K562 (cell line): ENCODE measurements around the gene PPRC1. TPM values are rescaled to one million over a fixed set of nuclear protein-coding genes. Genes with fewer than 3 reads are reported as not detected.

Experiments used
- ATAC-seq: fragments of 200-7000 bp; cut with Tn5 transposase; 3 replicates; pipeline ENCODE4 v1.9.1; 2020; ENCODE audit warnings: moderate library complexity
- BruUV-seq: library from RNA; stranded (reverse); fragments of 400-500 nt; replicated peaks from 2 replicates; lab custom pipeline; 2021; lab: Mats Ljungman, UMichigan
- CTCF ChIA-PET: fragments of 300-600 bp; formaldehyde crosslinking; extraction: SDS; loops from one replicate; lab custom pipeline; 2021; ENCODE audit warnings: low intra/inter-chr PET ratio; lab: Yijun Ruan, JAX
- POLR2A ChIA-PET: fragments of 300-600, 350-650 bp; sonication (Branson Sonifier 250); formaldehyde crosslinking; extraction: SDS; loops from one replicate; lab custom pipeline; 2021; ENCODE audit warnings: antibody characterized with exemption, inconsistent platforms; lab: Yijun Ruan, JAX
- DNase-seq, 4 experiments: peaks; one replicate each; pipeline versions ENCODE4 v3.0.0 to v3.0.0-alpha.2; 2011 to 2018; ENCODE audit warnings: low spot score in 3 of 4, mixed read lengths in 3 of 4; ENCODE audit errors: extremely low read depth in 1 of 4
- FAIRE-seq: peaks from 2 replicates; lab custom pipeline; 2011; peaks lifted over from hg19 to GRCh38; lab: Jason Lieb, UNC
- H2AFZ ChIP-seq: 2 replicates; pipeline ENCODE4 v1.6.0; 2011; ENCODE audit warnings: low read depth, low read length, control low read depth, inconsistent platforms
- H3K27ac ChIP-seq: fragments of 200-600 bp; 3 replicates; pipeline ENCODE4 v1.8.0; 2011; ENCODE audit warnings: low read depth, mild to moderate bottlenecking, control low read depth, inconsistent platforms, low read length, moderate library complexity, mixed read lengths; ENCODE audit errors: extremely low read depth
- H3K27me3 ChIP-seq, 2 experiments: fragments of 300-600 bp in 1 of 2; 2 replicates in 1 of 2; 3 replicates in 1 of 2; pipeline versions ENCODE4 v1.6.0 to v1.8.0; 2011; ENCODE audit warnings: inconsistent platforms in 2 of 2, low read length in 2 of 2, mild to moderate bottlenecking in 1 of 2, mixed read lengths in 1 of 2, moderate library complexity in 1 of 2; ENCODE audit not compliant: control insufficient read depth in 2 of 2, insufficient read depth in 2 of 2
- H3K36me3 ChIP-seq: fragments of 300-600 bp; 3 replicates; pipeline ENCODE4 v1.8.0; 2011; ENCODE audit warnings: mild to moderate bottlenecking, low read length, inconsistent platforms; ENCODE audit not compliant: control insufficient read depth, insufficient read depth
- H3K4me1 ChIP-seq, 2 experiments: fragments of 200-600 bp in 1 of 2; replicated peaks in 1 of 2; 2 replicates in 1 of 2; 3 replicates in 1 of 2; pipeline versions ENCODE4 v1.5.1 to v1.8.0; 2011; ENCODE audit warnings: inconsistent platforms in 2 of 2, low read length in 2 of 2, mild to moderate bottlenecking in 1 of 2, mixed read lengths in 1 of 2, moderate library complexity in 1 of 2; ENCODE audit not compliant: control insufficient read depth in 2 of 2, insufficient read depth in 2 of 2
- H3K4me2 ChIP-seq: 2 replicates; pipeline ENCODE4 v1.6.1; 2011; ENCODE audit warnings: low read length, control low read depth, inconsistent platforms, mixed read lengths; ENCODE audit not compliant: insufficient read depth
- H3K4me3 ChIP-seq: fragments of 200-600 bp; sonication (generic), shearing (Covaris generic); 2 replicates; pipeline ENCODE4 v1.5.1; 2016; ENCODE audit warnings: control low read depth, inconsistent platforms
- H3K79me2 ChIP-seq: fragments of 200-600 bp; 3 replicates; pipeline ENCODE4 v1.8.0; 2011; ENCODE audit warnings: low read length, inconsistent platforms; ENCODE audit not compliant: control insufficient read depth, insufficient read depth
- H3K9ac ChIP-seq, 2 experiments: 2 replicates each; pipeline versions ENCODE4 v1.6.0 to v1.6.1; 2011; ENCODE audit warnings: low read depth in 2 of 2, low read length in 2 of 2, control low read depth in 1 of 2, inconsistent platforms in 1 of 2, mild to moderate bottlenecking in 1 of 2, mixed read lengths in 1 of 2; ENCODE audit not compliant: insufficient read depth in 1 of 2
- H3K9me1 ChIP-seq: one replicate; pipeline ENCODE4 v1.6.0; 2011; ENCODE audit warnings: inconsistent platforms, mild to moderate bottlenecking, low read length, moderate library complexity; ENCODE audit not compliant: control insufficient read depth, insufficient read depth
- H3K9me3 ChIP-seq: replicated peaks from 2 replicates; pipeline ENCODE4 v1.5.1; 2011; ENCODE audit warnings: low read depth, low read length, inconsistent platforms; ENCODE audit not compliant: control insufficient read depth, insufficient read depth
- H4K20me1 ChIP-seq: replicated peaks from 2 replicates; pipeline ENCODE4 v1.6.1; 2011; ENCODE audit warnings: low read length, inconsistent platforms, mixed read lengths; ENCODE audit not compliant: control insufficient read depth, insufficient read depth
- ASH1L ChIP-seq: fragments of 450-650 bp; IDR thresholded peaks from 2 replicates; pipeline ENCODE4 v1.6.1; 2018; ENCODE audit warnings: borderline replicate concordance, mild to moderate bottlenecking, low read depth; ENCODE audit not compliant: partially characterized antibody
- BDP1 ChIP-seq: IDR thresholded peaks from 3 replicates; pipeline ENCODE4 v1.6.1; 2011; ENCODE audit not compliant: insufficient read length, insufficient read depth
- FIP1L1 ChIP-seq: fragments of 200-400 bp; formaldehyde crosslinking; IDR thresholded peaks from 2 replicates; pipeline ENCODE4 v1.6.1; 2018; ENCODE audit warnings: mild to moderate bottlenecking, low read depth, low read length; ENCODE audit not compliant: poor library complexity, severe bottlenecking
- MECOM ChIP-seq: fragments of 250-450 bp; sonication (Bioruptor Pico); IDR thresholded peaks from 2 replicates; pipeline ENCODE4 v1.8.0; 2022; ENCODE audit warnings: inconsistent platforms
- MXI1 ChIP-seq: IDR thresholded peaks from 2 replicates; pipeline ENCODE4 v1.6.1; 2011; ENCODE audit warnings: low read depth, mild to moderate bottlenecking, improper control_type of control experiment, low read length
- POLR2G ChIP-seq: fragments of 200-400 bp; formaldehyde crosslinking; IDR thresholded peaks from 2 replicates; pipeline ENCODE4 v1.6.1; 2017; ENCODE audit warnings: low read depth, mild to moderate bottlenecking, antibody characterized with exemption, low read length, moderate library complexity
- PTTG1 ChIP-seq: fragments of 450-650 bp; IDR thresholded peaks from 2 replicates; pipeline ENCODE4 v1.6.1; 2016; ENCODE audit warnings: low read depth, mild to moderate bottlenecking, missing genetic modification characterization, missing compliant biosample characterization
- RBM34 ChIP-seq: fragments of 200-400 bp; formaldehyde crosslinking; IDR thresholded peaks from 2 replicates; pipeline ENCODE4 v1.6.1; 2018; ENCODE audit warnings: low read length, borderline replicate concordance; ENCODE audit not compliant: insufficient read depth
- RUNX1 ChIP-seq: sonication (generic); IDR thresholded peaks from 2 replicates; pipeline ENCODE4 v1.6.1; 2016; ENCODE audit warnings: antibody characterized with exemption, low read depth
- STAT5A ChIP-seq: IDR thresholded peaks from 2 replicates; pipeline ENCODE4 v1.6.1; 2012; ENCODE audit warnings: low read length, inconsistent platforms, borderline replicate concordance
- ZFP1 ChIP-seq: fragments of 450-650 bp; formaldehyde crosslinking; IDR thresholded peaks from 2 replicates; pipeline ENCODE4 v1.4.0; 2020; ENCODE audit warnings: mild to moderate bottlenecking, mixed read lengths
- ZZZ3 ChIP-seq: fragments of 450-650 bp; IDR thresholded peaks from 2 replicates; pipeline ENCODE4 v1.6.1; 2016; ENCODE audit warnings: antibody characterized with exemption, mild to moderate bottlenecking, moderate library complexity
- WGBS: fragments of 100-300 bp; shearing (Covaris generic); methylation state at CpG from one replicate; pipeline ENCODE4 v1.1.6; 2016; ENCODE audit warnings: low coverage, mixed read lengths; ENCODE audit not compliant: insufficient coverage; ENCODE audit errors: missing lambda C conversion rate; 5-methylcytosine and 5-hydroxymethylcytosine counted together
- in situ Hi-C: fragments of 300-500 bp; cut with MboI; formaldehyde crosslinking; loops from 4 replicates; pipeline ENCODE4 v1.15.0; 2018; ENCODE audit warnings: inconsistent platforms, mixed read lengths
- intact Hi-C: fragments of 100-400 bp; cut with micrococcal nuclease; formaldehyde crosslinking; loops from 2 replicates; pipeline ENCODE4 v1.14.2; 2022
- polyA plus RNA-seq, 8 experiments: library from polyadenylated mRNA; depleted of rRNA in 4 of 8; stranded (reverse) in 5 of 8; unstranded in 3 of 8; fragments of >200 nt; fragmentation: Nextera tagmentation in 2 of 8; fragmentation: Illumina TruSeq in 1 of 8; extraction: Ambion mirVana in 2 of 8; extraction: Trizol in 1 of 8; gene quantifications; 2 replicates each; pipeline versions ENCODE4 v1.2.1 to v1.2.3, GENCODE V29; 2011 to 2014; ENCODE audit warnings: inconsistent platforms in 1 of 8, missing spikeins in 1 of 8
- total RNA-seq, 7 experiments: library from RNA; depleted of rRNA in 6 of 7; stranded (reverse); fragments of >200 nt in 6 of 7; fragmentation: Illumina TruSeq in 2 of 7; extraction: Trizol in 2 of 7; gene quantifications; 2 replicates each; pipeline versions ENCODE4 v1.2.1 to v1.2.3, GENCODE V29; 2011 to 2021; ENCODE audit warnings: low replicate concordance in 1 of 7
- TF ChIP-seq, protein P1 (sequence below): fragments of 250-450 bp; sonication (Bioruptor Pico); IDR thresholded peaks from 2 replicates; pipeline ENCODE4 v1.9.0; 2021; ENCODE audit warnings: mild to moderate bottlenecking, inconsistent platforms

The PPRC1 gene
- total and polyA plus RNA-seq, 9 of the 15 experiments (the other 6 are each of a cell fraction or from before 2014, with no cell fraction given) = 8.5 to 47.1 (median 16.2) TPM

DNA sequence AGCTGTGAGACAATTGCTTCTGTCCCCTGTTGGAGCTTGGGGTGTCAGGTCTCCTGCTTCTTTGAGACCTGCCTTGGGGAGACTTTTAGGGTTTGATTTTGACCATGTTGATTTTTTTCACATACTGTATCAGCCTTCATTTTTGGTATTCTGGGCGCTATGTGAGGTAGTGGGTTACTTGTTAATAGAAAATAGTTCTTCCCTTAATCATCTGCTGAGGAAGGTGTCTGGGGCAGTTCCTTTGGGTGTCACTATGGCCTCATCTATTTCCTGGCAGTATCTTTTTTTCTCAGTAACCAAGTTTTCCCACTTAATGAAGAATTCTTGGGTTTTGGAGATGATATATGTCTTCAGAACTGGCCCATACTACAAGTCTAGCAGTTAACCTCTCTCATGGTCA is 14.7 kb downstream of the PPRC1 start:
- POLR2A ChIA-PET = interaction anchor here (9.9 kb wide), 1 partner anchor 9 kb away, joined by 92 read pairs; no protein-coding TSS in a partner anchor

More for the DNA sequence above, 14.7 kb downstream of the PPRC1 start:
- no peak overlapping the region for H3K4me2 ChIP-seq
- H3K4me1 ChIP-seq = peaks cover 6 to 11% of the 10 kb centered on the region in 2 experiments; a peak in 3 of 5 replicates
- H3K9ac ChIP-seq = no peak overlapping the region
- H3K9me1 ChIP-seq = no peaks in the 10 kb centered on the region
- H2AFZ ChIP-seq = no peak overlapping the region
- CTCF ChIA-PET = no interaction called here
- DNase-seq (no peak), FAIRE-seq (no peak), ATAC-seq (no peak)
- intact Hi-C loops (no loop called here), in situ Hi-C loops (no loop called here)
- no peak for TF ChIP-seq POLR2G
- TF ChIP-seq MXI1 = no peak
- TF ChIP-seq, protein P1, sequence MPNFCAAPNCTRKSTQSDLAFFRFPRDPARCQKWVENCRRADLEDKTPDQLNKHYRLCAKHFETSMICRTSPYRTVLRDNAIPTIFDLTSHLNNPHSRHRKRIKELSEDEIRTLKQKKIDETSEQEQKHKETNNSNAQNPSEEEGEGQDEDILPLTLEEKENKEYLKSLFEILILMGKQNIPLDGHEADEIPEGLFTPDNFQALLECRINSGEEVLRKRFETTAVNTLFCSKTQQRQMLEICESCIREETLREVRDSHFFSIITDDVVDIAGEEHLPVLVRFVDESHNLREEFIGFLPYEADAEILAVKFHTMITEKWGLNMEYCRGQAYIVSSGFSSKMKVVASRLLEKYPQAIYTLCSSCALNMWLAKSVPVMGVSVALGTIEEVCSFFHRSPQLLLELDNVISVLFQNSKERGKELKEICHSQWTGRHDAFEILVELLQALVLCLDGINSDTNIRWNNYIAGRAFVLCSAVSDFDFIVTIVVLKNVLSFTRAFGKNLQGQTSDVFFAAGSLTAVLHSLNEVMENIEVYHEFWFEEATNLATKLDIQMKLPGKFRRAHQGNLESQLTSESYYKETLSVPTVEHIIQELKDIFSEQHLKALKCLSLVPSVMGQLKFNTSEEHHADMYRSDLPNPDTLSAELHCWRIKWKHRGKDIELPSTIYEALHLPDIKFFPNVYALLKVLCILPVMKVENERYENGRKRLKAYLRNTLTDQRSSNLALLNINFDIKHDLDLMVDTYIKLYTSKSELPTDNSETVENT (CRISPR knock-in tag) = no peak
- TF ChIP-seq RBM34 = no peak
- TF ChIP-seq PTTG1 (tag) = no peak
- TF ChIP-seq MECOM = no peak
- no peak for TF ChIP-seq BDP1
- TF ChIP-seq ZZZ3 = no peak
- no peak for TF ChIP-seq ASH1L
- TF ChIP-seq STAT5A = no peak
- no peak for TF ChIP-seq ZFP1 (CRISPR knock-in tag)
- TF ChIP-seq RUNX1 = no peak
- no peak for TF ChIP-seq FIP1L1
- no peaks in the 10 kb centered on the region for H3K9me3 ChIP-seq
- WGBS = 100% methylated on average over 1 of the region's 1 CpG
- no peaks in the 10 kb centered on the region for H3K27me3 ChIP-seq
- H3K36me3 ChIP-seq = peaks cover 81% of the 10 kb centered on the region
- H3K79me2 ChIP-seq = peaks cover 5% of the 10 kb centered on the region
- H3K27ac ChIP-seq = no peak overlapping the region
- no TSS peak for BruUV-seq
- no peaks in the 10 kb centered on the region for H4K20me1 ChIP-seq
- no peak overlapping the region for H3K4me3 ChIP-seq
